GM12875 (cell line): ENCODE data around the gene ZNF664.

Experiments
- H3K4me3 ChIP-seq: one replicate; pipeline ENCODE4 v1.5.1; 2011; ENCODE audit warnings: low read depth, low read length, control low read depth
- TF ChIP-seq, protein P1 (sequence below): IDR thresholded peaks from 2 replicates; pipeline ENCODE4 v1.5.1; 2011; ENCODE audit warnings: low read depth, mild to moderate bottlenecking, control low read depth, inconsistent platforms, low read length, moderate library complexity, borderline replicate concordance; ENCODE audit not compliant: insufficient read depth

Gene ZNF664

DNA sequence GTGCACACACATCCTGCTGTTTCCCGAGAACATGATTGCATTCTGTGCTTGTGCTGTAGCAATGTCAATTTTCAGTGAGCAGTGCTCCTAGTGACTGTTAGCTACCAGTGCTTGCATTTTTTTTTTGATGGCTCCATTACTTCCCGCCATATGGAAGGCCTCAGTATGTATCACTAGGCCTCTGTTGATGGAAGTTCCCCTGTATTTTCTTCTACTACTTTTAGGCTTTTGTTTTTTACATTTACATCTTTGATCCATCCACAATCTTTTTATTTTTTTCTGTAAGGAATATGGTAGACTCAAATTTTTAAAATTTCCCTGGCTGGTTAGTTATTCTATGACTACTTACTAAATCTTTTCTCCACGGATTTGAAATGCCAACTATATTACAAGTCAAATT, 49.1 kb downstream of the ZNF664 start:
- TF ChIP-seq, protein P1, sequence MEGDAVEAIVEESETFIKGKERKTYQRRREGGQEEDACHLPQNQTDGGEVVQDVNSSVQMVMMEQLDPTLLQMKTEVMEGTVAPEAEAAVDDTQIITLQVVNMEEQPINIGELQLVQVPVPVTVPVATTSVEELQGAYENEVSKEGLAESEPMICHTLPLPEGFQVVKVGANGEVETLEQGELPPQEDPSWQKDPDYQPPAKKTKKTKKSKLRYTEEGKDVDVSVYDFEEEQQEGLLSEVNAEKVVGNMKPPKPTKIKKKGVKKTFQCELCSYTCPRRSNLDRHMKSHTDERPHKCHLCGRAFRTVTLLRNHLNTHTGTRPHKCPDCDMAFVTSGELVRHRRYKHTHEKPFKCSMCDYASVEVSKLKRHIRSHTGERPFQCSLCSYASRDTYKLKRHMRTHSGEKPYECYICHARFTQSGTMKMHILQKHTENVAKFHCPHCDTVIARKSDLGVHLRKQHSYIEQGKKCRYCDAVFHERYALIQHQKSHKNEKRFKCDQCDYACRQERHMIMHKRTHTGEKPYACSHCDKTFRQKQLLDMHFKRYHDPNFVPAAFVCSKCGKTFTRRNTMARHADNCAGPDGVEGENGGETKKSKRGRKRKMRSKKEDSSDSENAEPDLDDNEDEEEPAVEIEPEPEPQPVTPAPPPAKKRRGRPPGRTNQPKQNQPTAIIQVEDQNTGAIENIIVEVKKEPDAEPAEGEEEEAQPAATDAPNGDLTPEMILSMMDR, result no peak
- no peak overlapping the region for H3K4me3 ChIP-seq

DNA sequence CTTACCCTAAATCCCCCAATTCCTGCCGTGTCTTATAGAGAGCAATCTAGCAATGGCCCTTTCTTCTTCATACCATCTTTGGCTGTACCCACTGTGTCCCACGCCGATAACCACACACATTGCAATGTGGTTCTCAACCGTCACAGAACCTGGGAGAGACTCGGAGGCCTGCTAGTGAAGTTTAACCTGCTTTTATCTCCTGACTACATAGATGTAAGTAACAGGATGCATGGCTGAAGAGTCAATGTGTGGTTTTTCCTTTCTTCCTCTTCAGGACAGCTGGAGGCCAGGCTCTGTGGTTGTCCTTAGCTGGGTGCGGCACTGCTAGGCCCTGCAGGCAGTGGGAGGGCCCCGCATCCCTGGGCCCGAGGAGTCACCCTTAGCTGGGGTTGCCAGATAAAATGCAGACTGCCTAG, 51.3 kb downstream of the ZNF664 start:
- TF ChIP-seq, protein P1, result no peak
- no peak overlapping the region for H3K4me3 ChIP-seq

DNA sequence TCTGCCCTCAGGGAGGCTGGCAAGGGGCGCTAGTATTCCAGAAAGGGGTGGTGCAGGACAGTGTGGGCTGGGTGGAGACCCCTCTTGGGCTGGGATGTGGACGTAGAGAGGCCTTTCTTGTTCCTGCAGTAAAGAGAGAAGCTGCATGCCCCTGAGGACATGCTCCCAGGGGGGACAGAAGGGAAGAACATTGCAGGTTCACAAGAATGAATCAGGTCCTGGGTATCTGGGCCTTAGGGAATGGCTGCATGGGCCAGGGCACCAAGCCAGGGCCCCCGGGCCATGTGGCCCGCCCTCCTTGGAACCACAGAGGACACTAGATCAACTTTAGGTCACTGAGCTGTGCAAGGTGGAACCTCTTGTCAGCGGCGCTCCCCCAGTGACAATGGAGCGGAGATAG, 51.8 kb downstream of the ZNF664 start:
- H3K4me3 ChIP-seq, result no peak overlapping the region
- TF ChIP-seq, protein P1, result no peak

DNA sequence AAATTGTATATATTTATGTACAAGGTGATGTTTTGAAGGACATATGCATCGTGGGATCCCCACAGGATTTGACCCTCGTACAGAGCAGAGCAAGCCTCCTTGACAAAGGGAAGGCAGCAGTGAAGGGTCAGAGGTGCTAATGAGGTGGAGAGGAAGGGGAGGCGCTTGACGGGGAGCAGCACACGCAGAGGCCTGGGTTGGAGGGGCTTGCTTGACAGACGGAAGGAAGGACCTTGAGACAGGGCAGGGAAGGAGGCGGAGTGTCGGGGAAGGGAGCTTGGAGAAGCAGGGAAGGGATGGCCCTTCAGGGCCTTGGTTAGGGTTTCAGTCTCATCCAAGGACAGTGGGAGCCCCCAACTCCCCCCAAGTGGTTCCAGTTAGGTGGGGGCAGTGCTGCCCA, 52.6 kb downstream of the ZNF664 start:
- TF ChIP-seq, protein P1, result no peak
- no peak overlapping the region for H3K4me3 ChIP-seq

DNA sequence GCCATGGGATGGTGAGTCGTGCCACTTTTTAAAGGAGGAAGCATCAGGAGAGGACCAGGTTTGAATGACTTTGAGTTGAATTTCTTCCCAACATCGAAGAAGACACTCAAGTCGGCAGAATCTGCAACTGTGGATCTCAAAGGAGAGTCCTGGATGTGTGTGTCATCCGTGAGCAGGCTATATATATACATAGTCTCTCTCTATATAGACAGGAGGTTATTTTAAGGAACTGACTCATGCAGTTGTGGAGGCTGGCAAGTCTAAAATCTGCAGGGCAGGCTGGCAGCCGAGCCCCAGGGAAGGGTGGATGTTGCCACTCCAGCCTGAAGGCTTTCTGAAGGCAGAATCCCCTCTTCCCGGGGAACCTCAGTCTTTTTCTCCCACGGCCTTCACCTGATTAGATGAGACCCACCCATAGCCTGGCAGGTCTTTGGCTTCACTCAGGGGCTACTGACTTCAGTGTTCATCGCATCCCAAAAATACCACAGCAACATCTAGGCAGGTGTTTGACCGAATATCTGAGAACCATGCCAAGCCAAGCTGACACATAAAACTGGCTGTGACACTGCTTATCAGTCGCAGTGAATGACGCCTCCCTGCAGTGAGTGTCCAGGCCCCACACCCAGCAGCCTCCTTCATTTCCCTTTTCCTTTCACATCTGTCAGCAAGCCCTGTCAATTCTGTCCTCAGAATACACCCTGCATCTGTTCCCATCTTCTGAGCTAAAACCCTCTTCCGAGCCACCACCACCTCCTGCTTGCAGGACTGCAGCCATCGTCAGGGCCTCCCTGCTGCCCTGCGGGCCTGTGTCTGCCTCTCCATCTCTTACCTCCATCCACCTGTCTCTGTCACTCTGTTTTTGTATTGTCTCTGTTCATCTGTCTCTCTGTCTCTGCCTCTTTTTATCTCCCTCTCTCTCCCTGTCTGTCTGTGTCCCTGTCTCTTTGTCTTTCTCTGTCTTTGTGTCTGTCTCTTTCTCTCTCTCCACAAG, 54.0 kb downstream of the ZNF664 start:
- no peak overlapping the region for H3K4me3 ChIP-seq
- TF ChIP-seq, protein P1, result no peak

DNA sequence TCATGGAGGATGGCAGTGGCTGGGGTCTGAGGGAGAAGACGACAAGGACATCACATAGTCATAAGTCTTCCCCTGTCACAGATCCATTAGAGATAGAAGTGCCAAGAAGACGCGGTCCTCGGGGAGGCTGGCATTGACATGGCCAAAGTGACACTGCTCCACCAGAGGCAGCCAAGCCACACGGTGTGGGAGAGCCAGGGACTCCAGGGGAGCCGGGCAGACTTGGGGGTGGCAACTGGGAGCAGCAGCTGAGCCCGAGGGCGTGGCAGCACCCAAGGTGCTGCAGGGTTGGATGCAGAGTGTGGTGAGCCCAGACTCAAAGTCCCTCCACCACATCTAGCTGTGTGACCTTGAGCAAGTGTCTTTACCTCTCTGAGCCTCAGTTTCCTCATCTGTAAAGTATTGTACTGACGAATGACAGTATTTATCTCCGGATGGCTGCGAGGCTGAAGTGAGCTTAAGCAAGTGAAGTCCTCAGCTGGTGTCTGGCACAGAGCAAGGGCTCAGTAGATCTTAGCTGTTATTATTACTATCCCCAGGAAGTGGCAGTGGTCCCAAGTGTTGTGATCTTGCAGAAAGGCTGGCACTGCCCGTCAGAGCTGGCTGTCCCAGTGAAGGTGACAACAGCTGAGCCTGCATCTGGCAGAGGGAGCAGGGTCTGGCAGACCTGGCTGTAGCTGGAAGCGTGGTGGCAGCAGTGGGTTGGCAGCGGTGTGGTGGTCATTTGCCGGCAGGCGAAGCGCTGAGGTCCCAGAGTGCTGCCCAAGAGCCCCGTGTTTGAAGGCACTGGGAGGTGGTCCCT, 54.9 kb downstream of the ZNF664 start:
- no peak overlapping the region for H3K4me3 ChIP-seq

More for the DNA sequence above, 54.9 kb downstream of the ZNF664 start:
- TF ChIP-seq, protein P1, result no peak
